ENCODE measurements around the gene ZFR2.

- TF ChIP-seq CTCF (IDR thresholded peaks at IDR 0.05; ENCODE audit: low read depth, low read length, poor library complexity, severe bottlenecking) (no peak), EZH2phosphoT487 (IDR thresholded peaks at IDR 0.05; ENCODE audit: borderline replicate concordance, low read length) (no peak)
Observed at GRCh38 chr19:3860499-3860898, 8.3 kb downstream of the ZFR2 start.
